Measurements from ENCODE around the gene CAP1.

DNA sequence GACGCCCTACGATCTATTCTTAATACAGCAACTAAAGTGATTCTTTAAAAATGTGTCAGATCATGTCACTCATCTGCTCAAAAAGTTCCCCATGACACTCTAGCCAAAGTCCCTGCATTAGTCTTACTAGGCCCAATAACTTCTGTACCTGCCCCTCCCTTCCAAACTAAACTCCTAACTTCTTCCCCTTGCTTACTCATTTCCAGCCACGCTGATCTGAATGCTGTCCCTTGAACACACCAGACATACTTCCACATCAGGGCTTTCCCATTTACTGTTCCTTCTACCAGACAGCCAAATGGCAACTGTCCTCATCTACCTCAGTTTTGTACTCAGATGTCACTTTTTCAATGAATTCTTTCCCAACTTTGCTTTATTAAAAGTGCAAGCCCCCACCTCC is 55.3 kb downstream of the CAP1 start:
- no peak for TF ChIP-seq FOS (IDR thresholded peaks at IDR 0.05; ENCODE audit: borderline replicate concordance, insufficient read depth, low read length)
- no peak for TF ChIP-seq POLR2AphosphoS5 (IDR thresholded peaks at IDR 0.05; ENCODE audit: insufficient read depth, low read depth, low read length)
- TF ChIP-seq EZH2 (IDR thresholded peaks at IDR 0.05; ENCODE audit: borderline replicate concordance, low read depth, low read length, severe bottlenecking): no peak
- no peak for TF ChIP-seq CTCF (IDR thresholded peaks at IDR 0.05; ENCODE audit: extremely low read depth in 1 of 2, insufficient read depth in 1 of 2, low read depth in 1 of 2, low read length in 2 of 2)
- TF ChIP-seq POLR2A (IDR thresholded peaks at IDR 0.05; ENCODE audit: low read depth, low read length): no peak
- no peak for TF ChIP-seq GATA2 (IDR thresholded peaks at IDR 0.05; ENCODE audit: insufficient read depth, insufficient read length, low read depth, low read length)
- no peak for TF ChIP-seq JUN (IDR thresholded peaks at IDR 0.05; ENCODE audit: borderline replicate concordance, insufficient read depth, insufficient read length, low read depth)
- TF ChIP-seq MAX (IDR thresholded peaks at IDR 0.05; ENCODE audit: insufficient read depth, insufficient read length): no peak
